ENCODE measurements around the gene ROR2. TPM values are rescaled to one million over a fixed set of nuclear protein-coding genes. Genes with fewer than 3 reads are reported as not detected.

Gene ROR2
- total RNA-seq, 3 donors from 2014 or later: 3.9 to 56.0 (median 6.5) TPM

DNA sequence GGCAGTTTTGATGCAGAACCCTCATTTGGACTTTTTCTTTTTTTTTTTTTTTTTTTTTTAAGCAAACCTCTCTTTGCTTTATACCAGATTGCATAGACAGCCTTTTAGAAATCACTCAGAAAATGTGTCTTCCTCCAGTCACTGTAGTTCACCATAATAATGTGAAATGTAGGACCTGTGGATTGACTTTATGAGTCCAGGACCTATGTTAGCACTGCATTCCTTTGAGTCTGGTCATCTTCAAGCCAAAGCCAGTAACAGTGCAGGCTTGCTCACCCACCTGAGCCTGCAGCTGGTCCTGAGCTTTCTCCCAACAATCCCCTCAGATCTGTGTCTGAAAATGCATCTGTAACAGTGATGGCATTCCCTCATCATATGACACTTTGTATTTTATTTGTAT is 415.7 kb downstream of the ROR2 start:
- Histone ChIP-seq H3K4me1 (ENCODE audit: low read depth) (peaks cover 11% of the 10 kb centered on the region), H3K4me3 (no peak overlapping the region), H3K36me3 (ENCODE audit: low read depth) (no peaks in the 10 kb centered on the region), H3K9me3 (no peaks in the 10 kb centered on the region)
- TF ChIP-seq, protein P1, sequence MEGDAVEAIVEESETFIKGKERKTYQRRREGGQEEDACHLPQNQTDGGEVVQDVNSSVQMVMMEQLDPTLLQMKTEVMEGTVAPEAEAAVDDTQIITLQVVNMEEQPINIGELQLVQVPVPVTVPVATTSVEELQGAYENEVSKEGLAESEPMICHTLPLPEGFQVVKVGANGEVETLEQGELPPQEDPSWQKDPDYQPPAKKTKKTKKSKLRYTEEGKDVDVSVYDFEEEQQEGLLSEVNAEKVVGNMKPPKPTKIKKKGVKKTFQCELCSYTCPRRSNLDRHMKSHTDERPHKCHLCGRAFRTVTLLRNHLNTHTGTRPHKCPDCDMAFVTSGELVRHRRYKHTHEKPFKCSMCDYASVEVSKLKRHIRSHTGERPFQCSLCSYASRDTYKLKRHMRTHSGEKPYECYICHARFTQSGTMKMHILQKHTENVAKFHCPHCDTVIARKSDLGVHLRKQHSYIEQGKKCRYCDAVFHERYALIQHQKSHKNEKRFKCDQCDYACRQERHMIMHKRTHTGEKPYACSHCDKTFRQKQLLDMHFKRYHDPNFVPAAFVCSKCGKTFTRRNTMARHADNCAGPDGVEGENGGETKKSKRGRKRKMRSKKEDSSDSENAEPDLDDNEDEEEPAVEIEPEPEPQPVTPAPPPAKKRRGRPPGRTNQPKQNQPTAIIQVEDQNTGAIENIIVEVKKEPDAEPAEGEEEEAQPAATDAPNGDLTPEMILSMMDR (IDR thresholded peaks at IDR 0.05): no peak
- DNase-seq (no peak), ATAC-seq (no peak)
- intact Hi-C loops (cut with DNase I, micrococcal nuclease): no loop called here

DNA sequence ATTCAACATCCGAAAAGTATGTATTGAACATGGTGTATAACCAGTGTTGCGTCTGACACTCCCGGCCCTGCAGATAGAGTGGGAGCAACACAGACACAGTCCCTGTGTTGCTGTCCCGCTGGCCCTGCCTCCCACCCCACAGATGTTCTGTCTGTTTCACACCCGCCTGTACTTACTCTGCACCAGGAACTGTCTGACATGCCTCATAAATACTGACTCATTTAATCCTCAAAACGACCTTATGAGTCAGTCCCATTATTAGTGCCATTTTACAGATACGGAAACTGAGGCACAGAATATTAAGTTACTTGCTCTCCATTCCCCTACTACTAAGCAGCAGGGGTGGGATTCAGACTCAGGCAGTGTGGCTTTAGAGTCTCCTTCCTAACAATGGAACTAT is 416.6 kb downstream of the ROR2 start:
- no peaks in the 10 kb centered on the region for H3K9me3 ChIP-seq
- intact Hi-C loops (cut with DNase I, micrococcal nuclease): no loop called here
- H3K4me1 ChIP-seq (ENCODE audit: low read depth): peaks cover 11% of the 10 kb centered on the region
- TF ChIP-seq, protein P1 (IDR thresholded peaks at IDR 0.05): no peak
- no peak overlapping the region for H3K4me3 ChIP-seq
- DNase-seq: no peak
- no peaks in the 10 kb centered on the region for H3K36me3 ChIP-seq (ENCODE audit: low read depth)
- no peak for ATAC-seq

DNA sequence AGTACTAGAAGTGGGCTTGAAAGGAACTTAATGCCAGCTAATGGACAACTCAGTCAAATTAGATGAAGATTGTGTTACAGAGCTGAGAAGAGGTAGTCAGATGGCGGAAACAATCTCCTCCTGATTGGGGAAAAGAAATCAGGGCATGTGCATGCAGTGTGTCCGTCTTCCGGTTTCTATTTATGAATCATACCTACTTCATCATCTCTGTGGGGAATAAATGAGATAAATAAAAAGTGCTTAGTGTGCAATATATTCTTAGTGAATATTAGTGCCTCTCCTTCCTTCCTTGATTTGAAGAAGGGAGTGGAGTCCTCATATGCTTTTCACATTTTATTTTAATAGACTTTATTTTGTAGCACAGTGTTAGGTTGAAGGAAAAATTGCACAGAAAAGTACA is 417.7 kb downstream of the ROR2 start:
- no peaks in the 10 kb centered on the region for H3K36me3 ChIP-seq (ENCODE audit: low read depth)
- DNase-seq (no peak), ATAC-seq (no peak)
- TF ChIP-seq, protein P1 (IDR thresholded peaks at IDR 0.05): no peak
- intact Hi-C loops (cut with DNase I, micrococcal nuclease): no loop called here
- H3K4me1 ChIP-seq (ENCODE audit: low read depth): peaks cover 11% of the 10 kb centered on the region
- H3K9me3 ChIP-seq: no peaks in the 10 kb centered on the region
- H3K4me3 ChIP-seq: no peak overlapping the region

DNA sequence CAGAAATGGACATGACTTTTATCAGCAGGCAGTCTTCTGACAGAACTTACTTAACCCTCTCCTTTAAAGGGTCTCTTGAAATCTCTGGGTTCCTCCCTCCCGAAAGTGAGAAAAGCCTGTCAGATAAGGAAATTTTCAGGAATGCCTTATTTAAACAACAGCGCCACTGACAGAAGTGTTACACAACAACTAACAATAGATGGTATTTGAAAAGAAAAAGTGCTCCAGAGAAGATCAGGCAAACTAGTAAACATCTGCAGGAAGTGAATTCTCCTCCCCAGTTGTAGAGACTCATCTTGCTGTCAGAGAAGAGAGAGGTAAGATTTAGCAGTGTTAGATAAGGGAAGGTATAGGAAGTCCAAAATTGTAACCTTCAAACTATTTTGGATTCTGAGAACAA is 419.2 kb downstream of the ROR2 start:
- TF ChIP-seq, protein P1 (IDR thresholded peaks at IDR 0.05): no peak
- DNase-seq (no peak), ATAC-seq (no peak)
- intact Hi-C loops (cut with DNase I, micrococcal nuclease): no loop called here
- Histone ChIP-seq H3K4me1 (ENCODE audit: low read depth) (no peaks in the 10 kb centered on the region), H3K9me3 (no peaks in the 10 kb centered on the region), H3K4me3 (no peak overlapping the region), H3K36me3 (ENCODE audit: low read depth) (no peaks in the 10 kb centered on the region)

DNA sequence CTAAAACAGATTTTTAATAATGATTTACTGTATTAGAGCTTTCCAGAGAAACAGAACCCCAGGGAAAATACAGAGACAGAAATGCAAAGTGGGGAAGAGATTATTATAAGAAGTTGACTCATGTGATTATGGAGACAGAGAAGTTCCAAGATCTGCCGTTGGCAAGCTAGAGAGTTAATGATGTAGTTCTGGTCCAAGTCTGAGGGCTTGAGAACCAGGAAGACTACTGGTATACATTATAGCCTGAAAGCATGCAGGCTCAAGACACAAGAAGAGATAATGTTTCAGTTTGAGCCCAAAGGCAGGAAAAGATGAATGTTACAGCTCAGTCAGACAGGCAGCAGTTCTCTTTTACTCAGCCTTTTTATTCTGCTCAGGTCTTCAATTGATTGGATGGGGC is 427.5 kb downstream of the ROR2 start:
- Histone ChIP-seq H3K36me3 (ENCODE audit: low read depth) (no peaks in the 10 kb centered on the region), H3K4me1 (ENCODE audit: low read depth) (no peaks in the 10 kb centered on the region), H3K4me3 (no peak overlapping the region), H3K9me3 (no peaks in the 10 kb centered on the region)
- intact Hi-C loops (cut with DNase I, micrococcal nuclease): no loop called here
- DNase-seq: no peak
- ATAC-seq: no peak
- TF ChIP-seq, protein P1 (IDR thresholded peaks at IDR 0.05): no peak

Measured in mucosa of descending colon (tissue), 3 donors.